Panc1 (cell line): ENCODE data around the gene SNTG2.

Source experiments
- POLR2AphosphoS5 ChIP-seq: IDR thresholded peaks from 2 replicates; pipeline ENCODE4 v1.6.1; 2012; ENCODE audit warnings: mild to moderate bottlenecking, low read depth, low read length, moderate library complexity
- SIN3A ChIP-seq: IDR thresholded peaks from 2 replicates; pipeline ENCODE4 v1.6.1; 2012; ENCODE audit warnings: low read depth, mild to moderate bottlenecking, low read length, moderate library complexity, borderline replicate concordance; ENCODE audit not compliant: insufficient read depth
- TCF7L2 ChIP-seq: IDR thresholded peaks from 2 replicates; pipeline ENCODE4 v1.6.1; 2011; ENCODE audit warnings: mild to moderate bottlenecking, low read depth, low read length, inconsistent platforms
- TF ChIP-seq, protein P1 (sequence below), 2 experiments: IDR thresholded peaks; 2 replicates each; pipeline ENCODE4 v1.6.1; 2011 to 2012; ENCODE audit warnings: low read depth in 2 of 2, control low read depth in 1 of 2, low read length in 1 of 2, mild to moderate bottlenecking in 1 of 2, moderate library complexity in 1 of 2; ENCODE audit not compliant: insufficient read depth in 1 of 2
- TF ChIP-seq, protein P2 (sequence below): fragments of 450-650 bp; IDR thresholded peaks from 2 replicates; pipeline ENCODE4 v1.5.1; 2017; ENCODE audit warnings: mild to moderate bottlenecking

DNA sequence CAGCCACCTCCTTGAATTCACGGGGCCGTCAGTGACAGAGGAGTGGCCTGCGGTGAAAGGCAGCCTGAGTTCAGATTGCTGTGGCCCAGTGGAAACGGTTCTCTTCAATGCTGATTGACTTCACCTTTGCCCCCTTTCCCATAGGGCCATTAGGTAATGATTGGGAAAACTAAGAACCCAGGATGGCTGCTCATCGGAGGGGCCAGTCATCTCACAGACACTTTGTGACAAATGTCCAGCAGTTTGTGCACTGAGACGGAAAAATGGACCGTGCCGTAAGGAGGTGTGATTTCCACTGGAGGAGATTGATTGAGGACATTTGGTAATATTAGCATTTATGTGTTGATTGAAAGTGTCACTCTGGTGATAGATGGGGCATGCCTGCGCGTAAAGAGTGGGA is 402.9 kb downstream of the SNTG2 start:
- TF ChIP-seq, protein P1, sequence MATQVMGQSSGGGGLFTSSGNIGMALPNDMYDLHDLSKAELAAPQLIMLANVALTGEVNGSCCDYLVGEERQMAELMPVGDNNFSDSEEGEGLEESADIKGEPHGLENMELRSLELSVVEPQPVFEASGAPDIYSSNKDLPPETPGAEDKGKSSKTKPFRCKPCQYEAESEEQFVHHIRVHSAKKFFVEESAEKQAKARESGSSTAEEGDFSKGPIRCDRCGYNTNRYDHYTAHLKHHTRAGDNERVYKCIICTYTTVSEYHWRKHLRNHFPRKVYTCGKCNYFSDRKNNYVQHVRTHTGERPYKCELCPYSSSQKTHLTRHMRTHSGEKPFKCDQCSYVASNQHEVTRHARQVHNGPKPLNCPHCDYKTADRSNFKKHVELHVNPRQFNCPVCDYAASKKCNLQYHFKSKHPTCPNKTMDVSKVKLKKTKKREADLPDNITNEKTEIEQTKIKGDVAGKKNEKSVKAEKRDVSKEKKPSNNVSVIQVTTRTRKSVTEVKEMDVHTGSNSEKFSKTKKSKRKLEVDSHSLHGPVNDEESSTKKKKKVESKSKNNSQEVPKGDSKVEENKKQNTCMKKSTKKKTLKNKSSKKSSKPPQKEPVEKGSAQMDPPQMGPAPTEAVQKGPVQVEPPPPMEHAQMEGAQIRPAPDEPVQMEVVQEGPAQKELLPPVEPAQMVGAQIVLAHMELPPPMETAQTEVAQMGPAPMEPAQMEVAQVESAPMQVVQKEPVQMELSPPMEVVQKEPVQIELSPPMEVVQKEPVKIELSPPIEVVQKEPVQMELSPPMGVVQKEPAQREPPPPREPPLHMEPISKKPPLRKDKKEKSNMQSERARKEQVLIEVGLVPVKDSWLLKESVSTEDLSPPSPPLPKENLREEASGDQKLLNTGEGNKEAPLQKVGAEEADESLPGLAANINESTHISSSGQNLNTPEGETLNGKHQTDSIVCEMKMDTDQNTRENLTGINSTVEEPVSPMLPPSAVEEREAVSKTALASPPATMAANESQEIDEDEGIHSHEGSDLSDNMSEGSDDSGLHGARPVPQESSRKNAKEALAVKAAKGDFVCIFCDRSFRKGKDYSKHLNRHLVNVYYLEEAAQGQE (IDR thresholded peaks at IDR 0.05; ENCODE audit: insufficient read depth in 1 of 2, low read depth in 2 of 2, low read length in 1 of 2), result no peak
- TF ChIP-seq, protein P2, sequence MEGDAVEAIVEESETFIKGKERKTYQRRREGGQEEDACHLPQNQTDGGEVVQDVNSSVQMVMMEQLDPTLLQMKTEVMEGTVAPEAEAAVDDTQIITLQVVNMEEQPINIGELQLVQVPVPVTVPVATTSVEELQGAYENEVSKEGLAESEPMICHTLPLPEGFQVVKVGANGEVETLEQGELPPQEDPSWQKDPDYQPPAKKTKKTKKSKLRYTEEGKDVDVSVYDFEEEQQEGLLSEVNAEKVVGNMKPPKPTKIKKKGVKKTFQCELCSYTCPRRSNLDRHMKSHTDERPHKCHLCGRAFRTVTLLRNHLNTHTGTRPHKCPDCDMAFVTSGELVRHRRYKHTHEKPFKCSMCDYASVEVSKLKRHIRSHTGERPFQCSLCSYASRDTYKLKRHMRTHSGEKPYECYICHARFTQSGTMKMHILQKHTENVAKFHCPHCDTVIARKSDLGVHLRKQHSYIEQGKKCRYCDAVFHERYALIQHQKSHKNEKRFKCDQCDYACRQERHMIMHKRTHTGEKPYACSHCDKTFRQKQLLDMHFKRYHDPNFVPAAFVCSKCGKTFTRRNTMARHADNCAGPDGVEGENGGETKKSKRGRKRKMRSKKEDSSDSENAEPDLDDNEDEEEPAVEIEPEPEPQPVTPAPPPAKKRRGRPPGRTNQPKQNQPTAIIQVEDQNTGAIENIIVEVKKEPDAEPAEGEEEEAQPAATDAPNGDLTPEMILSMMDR, result no peak
- no peak for TF ChIP-seq POLR2AphosphoS5
- TF ChIP-seq SIN3A, result no peak
- TF ChIP-seq TCF7L2, result no peak
